Endothelial cell of umbilical vein (primary cell): ENCODE measurements around the gene LOXL3.

Source experiments
- EZH2 ChIP-seq: IDR thresholded peaks from 2 replicates; pipeline ENCODE4 v1.6.1; 2012; ENCODE audit warnings: borderline replicate concordance, low read depth, mild to moderate bottlenecking, moderate library complexity, low read length, inconsistent platforms; ENCODE audit not compliant: severe bottlenecking
- FOS ChIP-seq: IDR thresholded peaks from 2 replicates; pipeline ENCODE4 v1.6.1; 2011; ENCODE audit warnings: mild to moderate bottlenecking, low read length, moderate library complexity, borderline replicate concordance; ENCODE audit not compliant: insufficient read depth
- JUN ChIP-seq: IDR thresholded peaks from 2 replicates; pipeline ENCODE4 v1.6.1; 2011; ENCODE audit warnings: borderline replicate concordance, low read depth; ENCODE audit not compliant: insufficient read length, insufficient read depth
- MYC ChIP-seq: IDR thresholded peaks from one replicate; pipeline ENCODE4 v1.6.1; 2011; ENCODE audit warnings: mild to moderate bottlenecking, low read depth, low read length
- POLR2A ChIP-seq: IDR thresholded peaks from 2 replicates; pipeline ENCODE4 v1.6.1; 2012; ENCODE audit warnings: low read depth, mild to moderate bottlenecking, control low read depth, low read length
- POLR2AphosphoS5 ChIP-seq: IDR thresholded peaks from 2 replicates; pipeline ENCODE4 v1.6.1; 2012; ENCODE audit warnings: low read depth, mild to moderate bottlenecking, control low read depth, low read length, moderate library complexity; ENCODE audit not compliant: insufficient read depth
- TF ChIP-seq, protein P1 (sequence below), 2 donors: IDR thresholded peaks; 1 replicate in 1 of 2; 2 replicates in 1 of 2; pipeline ENCODE4 v1.5.1; 2011; ENCODE audit warnings: low read length in 2 of 2, mild to moderate bottlenecking in 2 of 2, moderate library complexity in 2 of 2, control low read depth in 1 of 2, inconsistent platforms in 1 of 2, low read depth in 1 of 2; ENCODE audit not compliant: insufficient read depth in 1 of 2; ENCODE audit errors: extremely low read depth in 1 of 2
- TF ChIP-seq, protein P2 (sequence below): IDR thresholded peaks from 2 replicates; pipeline ENCODE4 v1.6.1; 2011; ENCODE audit not compliant: insufficient read depth, insufficient read length

- TF ChIP-seq POLR2AphosphoS5, result no peak
- TF ChIP-seq, protein P1, sequence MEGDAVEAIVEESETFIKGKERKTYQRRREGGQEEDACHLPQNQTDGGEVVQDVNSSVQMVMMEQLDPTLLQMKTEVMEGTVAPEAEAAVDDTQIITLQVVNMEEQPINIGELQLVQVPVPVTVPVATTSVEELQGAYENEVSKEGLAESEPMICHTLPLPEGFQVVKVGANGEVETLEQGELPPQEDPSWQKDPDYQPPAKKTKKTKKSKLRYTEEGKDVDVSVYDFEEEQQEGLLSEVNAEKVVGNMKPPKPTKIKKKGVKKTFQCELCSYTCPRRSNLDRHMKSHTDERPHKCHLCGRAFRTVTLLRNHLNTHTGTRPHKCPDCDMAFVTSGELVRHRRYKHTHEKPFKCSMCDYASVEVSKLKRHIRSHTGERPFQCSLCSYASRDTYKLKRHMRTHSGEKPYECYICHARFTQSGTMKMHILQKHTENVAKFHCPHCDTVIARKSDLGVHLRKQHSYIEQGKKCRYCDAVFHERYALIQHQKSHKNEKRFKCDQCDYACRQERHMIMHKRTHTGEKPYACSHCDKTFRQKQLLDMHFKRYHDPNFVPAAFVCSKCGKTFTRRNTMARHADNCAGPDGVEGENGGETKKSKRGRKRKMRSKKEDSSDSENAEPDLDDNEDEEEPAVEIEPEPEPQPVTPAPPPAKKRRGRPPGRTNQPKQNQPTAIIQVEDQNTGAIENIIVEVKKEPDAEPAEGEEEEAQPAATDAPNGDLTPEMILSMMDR (IDR thresholded peaks at IDR 0.05; ENCODE audit: extremely low read depth in 1 of 2, insufficient read depth in 1 of 2, low read depth in 1 of 2, low read length in 2 of 2), result no peak
- TF ChIP-seq POLR2A, result no peak
- TF ChIP-seq, protein P2, sequence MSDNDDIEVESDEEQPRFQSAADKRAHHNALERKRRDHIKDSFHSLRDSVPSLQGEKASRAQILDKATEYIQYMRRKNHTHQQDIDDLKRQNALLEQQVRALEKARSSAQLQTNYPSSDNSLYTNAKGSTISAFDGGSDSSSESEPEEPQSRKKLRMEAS, result no peak
- TF ChIP-seq EZH2, result no peak
- TF ChIP-seq MYC, result no peak
- TF ChIP-seq FOS, result no peak
- TF ChIP-seq JUN, result no peak
These were observed 14.1 kb upstream of the LOXL3 start for GRCh38 chr2:74567881-74568280.
